Measurements from ENCODE around the gene NEU4. TPM values are rescaled to one million over a fixed set of nuclear protein-coding genes. Genes with fewer than 3 reads are reported as not detected.

Gene NEU4
- total RNA-seq, 1 donor, result 8.5 TPM

- H3K4me3 ChIP-seq (ENCODE audit: low read length), result no peak overlapping the region
- peaks cover 54% of the 10 kb centered on the region for H3K4me1 ChIP-seq (ENCODE audit: insufficient read depth, low read length)
- H3K27me3 ChIP-seq (ENCODE audit: insufficient read depth, low read length), result peaks cover 30% of the 10 kb centered on the region
- H3K9me3 ChIP-seq (ENCODE audit: low read depth, low read length), result no peaks in the 10 kb centered on the region
Measured at GRCh38 chr2:241864850-241865213, 55.8 kb downstream of the NEU4 start.

GRCh38 chr2:241865416-241865956, 56.5 kb downstream of the NEU4 start:
- H3K27me3 ChIP-seq (ENCODE audit: insufficient read depth, low read length), result peaks cover 30% of the 10 kb centered on the region
- H3K9me3 ChIP-seq (ENCODE audit: low read depth, low read length), result no peaks in the 10 kb centered on the region
- H3K4me1 ChIP-seq (ENCODE audit: insufficient read depth, low read length), result peaks cover 51% of the 10 kb centered on the region
- H3K4me3 ChIP-seq (ENCODE audit: low read length), result no peak overlapping the region

GRCh38 chr2:241865957-241866789, 57.2 kb downstream of the NEU4 start:
- Histone ChIP-seq H3K4me3 (ENCODE audit: low read length) (no peak overlapping the region), H3K27me3 (ENCODE audit: insufficient read depth, low read length) (peaks cover 30% of the 10 kb centered on the region), H3K4me1 (ENCODE audit: insufficient read depth, low read length) (peaks cover 54% of the 10 kb centered on the region), H3K9me3 (ENCODE audit: low read depth, low read length) (no peaks in the 10 kb centered on the region)

Other genes with a start within 250 kb of the NEU4 start
- 27.0 TPM for gene THAP4, start 172.0 kb upstream of the NEU4 start, total RNA-seq
- gene ATG4B, start 171.5 kb upstream of the NEU4 start, total RNA-seq, result 46.9 TPM
- 2.9 TPM for gene DTYMK, start 122.4 kb upstream of the NEU4 start, total RNA-seq
- gene ING5, start 107.2 kb upstream of the NEU4 start, total RNA-seq, result 38.5 TPM
- 7.7 TPM for gene D2HGDH, start 74.6 kb upstream of the NEU4 start, total RNA-seq
- gene GAL3ST2, start 32.4 kb upstream of the NEU4 start, total RNA-seq, result 2.5 TPM
- 2.0 TPM for gene PDCD1, start 49.7 kb downstream of the NEU4 start, total RNA-seq
- gene RTP5, start 60.5 kb downstream of the NEU4 start, total RNA-seq, result 0.21 TPM